CD4-positive, alpha-beta T cell treated with Interleukin-17A for 1 hour (primary cell): Measurements from ENCODE around the gene GOLGA7B.
A peak's percentile ranks its signal among the peaks of the same experiment; 100 is the strongest.

Source experiments
- DNase-seq: peaks from one replicate; pipeline ENCODE4 v3.0.0-alpha.2; 2020

The GOLGA7B gene

DNA sequence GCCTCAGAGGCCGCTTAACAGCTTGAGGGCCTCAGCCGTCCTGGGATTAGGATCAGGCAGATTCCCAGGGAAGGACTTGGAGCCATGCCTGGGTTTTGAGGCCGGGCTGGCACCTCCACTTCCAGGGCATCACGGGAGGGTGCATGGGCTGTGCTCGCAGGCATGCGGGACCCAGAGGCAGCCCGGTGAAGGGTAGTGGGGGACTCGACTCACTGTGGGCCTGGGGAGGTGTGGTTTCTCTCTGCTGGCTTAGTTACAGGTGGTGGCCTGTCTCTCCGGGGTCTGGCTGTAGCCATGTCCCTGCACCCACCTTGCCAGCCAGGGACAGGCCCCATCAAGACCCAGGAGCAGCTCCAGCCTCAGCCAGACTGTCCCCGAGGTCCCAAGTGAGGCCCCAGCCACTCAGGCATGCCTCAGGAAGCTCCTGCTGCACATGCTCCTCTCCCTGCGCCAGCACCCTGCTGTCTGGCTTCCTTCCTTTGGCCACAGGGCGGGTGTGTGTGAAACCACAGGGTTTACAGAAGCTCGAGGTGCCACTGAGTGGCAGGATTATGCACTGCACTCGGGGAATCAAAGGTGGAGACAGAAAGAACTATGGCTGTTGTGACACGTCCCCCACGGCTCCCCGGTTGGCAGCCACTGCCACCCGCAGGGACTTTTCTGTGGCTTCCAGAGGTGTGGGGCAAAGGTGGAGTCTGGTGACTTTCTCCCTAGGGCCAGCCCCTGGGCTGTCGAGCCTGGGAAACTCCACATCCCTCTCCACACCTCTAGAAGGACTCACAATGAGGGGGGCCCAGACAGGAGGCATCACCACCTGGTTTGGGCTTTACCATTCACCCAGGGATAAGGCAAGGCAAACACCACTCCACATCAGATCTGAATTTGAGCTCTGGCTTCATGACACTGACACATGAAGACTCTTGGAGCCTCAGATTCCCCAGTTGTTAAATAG is 19.7 kb downstream of the GOLGA7B start:
- DNase-seq: peak; percentile 88

DNA sequence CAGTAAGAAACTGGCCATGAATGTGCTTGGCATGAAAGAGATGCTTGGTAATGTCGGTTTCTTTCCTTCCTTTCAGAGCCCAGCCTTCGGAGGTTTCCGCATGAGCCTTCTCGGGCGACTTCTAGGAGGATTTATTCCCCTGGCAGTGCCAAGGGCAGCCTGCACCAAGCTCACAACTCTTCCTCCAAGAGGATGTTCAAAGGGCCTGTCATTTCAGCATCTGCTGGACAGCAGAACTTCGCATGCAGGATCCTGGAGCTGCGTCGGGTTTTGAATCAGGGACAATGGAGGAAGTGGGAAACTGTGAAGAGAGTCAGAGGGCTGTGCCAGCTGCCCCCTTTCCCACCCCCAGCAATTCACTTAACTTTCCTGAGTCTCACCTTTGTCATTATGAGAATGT is 21.3 kb downstream of the GOLGA7B start:
- no peak for DNase-seq

DNA sequence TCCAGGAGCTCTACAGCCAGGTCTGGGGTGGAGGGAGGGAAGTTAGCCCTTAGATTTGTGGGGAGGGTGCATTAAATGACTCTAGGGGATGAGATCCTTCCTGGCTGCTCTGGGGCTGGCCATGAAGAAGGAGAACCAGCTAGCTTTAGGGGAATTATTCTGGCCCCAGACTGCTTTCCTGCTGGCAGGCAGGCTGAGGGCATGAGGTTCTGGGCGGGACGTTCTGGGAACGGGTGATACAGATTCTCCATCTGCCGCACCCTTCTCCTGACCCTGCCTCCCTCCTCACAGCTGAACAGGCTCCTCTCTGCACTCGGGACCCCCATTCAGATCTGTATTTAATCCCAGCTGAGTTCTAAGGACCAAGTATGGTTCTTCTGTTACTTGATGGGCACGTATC is 23.9 kb downstream of the GOLGA7B start:
- DNase-seq: no peak

DNA sequence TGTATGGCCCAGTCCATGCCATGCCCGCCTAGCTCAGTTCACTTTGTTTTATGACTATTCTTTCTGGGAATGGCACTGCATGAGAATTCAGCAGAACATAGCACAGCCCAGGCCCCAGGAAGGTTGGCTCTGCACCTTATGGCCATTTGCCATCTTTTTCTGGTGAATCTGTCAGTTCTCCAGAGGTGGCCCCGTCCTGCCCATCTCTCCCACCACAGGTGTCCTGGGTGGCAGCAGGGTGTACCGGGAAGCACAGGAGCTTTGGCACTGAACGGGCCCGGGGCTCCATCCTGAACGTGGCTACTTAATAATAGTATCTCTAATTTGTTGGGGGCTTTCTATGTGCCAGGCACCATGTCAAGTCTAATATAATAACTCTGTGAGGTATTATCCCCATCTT is 24.7 kb downstream of the GOLGA7B start:
- DNase-seq: no peak

DNA sequence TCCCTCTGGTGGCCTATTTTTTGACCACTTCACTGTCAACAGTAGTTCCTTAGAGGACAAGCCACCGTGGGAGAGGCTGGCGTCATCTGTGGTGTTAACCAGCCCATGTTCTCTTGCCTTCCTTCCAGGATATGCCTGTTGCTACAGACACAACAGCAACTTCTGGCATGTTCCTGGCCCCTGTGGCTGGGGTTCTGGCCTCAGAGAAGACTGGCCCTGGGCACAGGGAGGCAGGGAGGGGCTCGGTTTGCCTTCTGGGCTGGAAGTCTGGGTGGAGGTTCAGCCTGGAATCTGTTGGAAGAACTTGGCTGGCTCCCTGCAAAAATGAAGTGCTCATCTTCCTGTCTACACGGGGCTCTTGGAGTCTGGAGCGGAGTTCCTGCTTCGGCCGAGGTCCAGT is 25.7 kb downstream of the GOLGA7B start:
- DNase-seq: no peak

DNA sequence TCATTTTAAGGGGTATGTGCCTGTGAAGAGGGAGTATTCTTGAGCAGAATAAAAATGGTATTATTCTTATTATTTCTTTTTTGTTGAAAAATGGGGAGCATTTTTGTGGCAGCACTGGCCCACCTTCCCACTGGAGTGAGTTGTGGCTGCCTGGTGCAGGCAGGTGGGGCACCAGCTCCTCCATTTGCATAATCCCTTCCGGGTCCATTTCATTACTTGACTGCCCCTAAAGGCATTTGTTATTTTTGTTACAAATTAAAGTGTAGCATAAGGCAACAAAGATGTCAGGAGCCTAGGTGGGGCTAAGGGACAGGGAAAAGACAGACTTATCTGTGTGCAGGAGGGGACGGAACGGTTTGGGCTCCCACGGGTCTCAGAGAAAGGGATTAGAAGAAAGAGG is 26.8 kb downstream of the GOLGA7B start:
- DNase-seq: no peak

DNA sequence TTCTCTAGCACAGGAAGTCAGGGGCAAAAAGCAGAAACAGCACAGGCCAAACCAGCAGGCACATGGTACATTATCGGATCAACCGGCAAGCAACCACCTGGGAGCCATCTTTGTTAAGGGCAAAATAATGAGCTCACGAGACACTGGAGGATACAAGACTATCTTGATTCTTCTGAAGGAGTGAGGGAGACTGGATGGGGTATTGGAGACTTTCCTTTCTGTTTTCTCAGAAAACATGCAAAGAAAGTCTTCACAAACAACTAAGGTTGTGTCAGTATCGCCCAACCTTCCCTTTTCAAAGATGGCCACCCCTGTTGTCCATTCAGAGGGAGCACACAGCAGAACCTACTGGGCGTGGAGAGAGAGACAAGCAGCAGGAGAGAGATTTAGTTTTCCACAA is 29.6 kb downstream of the GOLGA7B start:
- no peak for DNase-seq

DNA sequence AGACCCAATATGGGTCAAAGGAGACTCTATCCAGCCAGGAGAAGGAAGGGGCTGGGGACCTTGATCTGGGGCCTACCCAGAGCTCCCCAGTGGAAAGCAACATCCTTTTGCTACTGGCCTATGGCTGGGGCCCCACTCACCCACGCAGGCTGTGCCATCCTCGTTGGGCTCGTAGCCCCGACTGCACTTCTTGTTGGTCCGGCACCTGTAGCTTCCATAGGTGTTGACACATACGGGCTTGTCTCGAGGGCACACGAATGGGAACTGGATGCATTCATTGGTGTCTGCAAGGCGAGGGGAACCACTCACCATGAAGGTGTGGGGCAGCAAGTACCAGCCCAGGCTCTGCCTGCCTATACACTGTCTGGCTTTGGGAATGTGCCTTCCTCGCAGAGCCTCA is 30.5 kb downstream of the GOLGA7B start:
- DNase-seq: no peak

- DNase-seq: no peak
These were observed 32.8 kb downstream of the GOLGA7B start for GRCh38 chr10:97882142-97883091.

DNA sequence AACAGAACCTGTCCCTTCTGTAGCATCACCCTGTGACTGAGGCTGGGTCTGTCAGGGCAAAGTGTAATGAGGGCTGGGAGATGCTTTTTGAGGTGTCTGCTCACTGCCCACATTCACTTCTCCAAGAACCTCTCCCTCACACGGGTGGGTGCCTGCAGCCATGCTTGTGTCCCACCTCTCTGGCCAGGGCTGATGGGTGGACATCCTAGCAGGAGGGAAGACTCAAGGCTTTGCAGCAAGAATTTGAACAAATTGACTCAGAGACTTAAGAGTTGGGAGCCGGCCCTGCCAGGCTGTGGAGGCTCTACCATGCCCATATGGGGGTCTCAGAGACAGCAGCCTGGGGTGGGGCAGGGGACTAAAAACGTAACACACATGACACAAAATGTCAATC is 33.4 kb downstream of the GOLGA7B start:
- no peak for DNase-seq

- DNase-seq: no peak
These were observed 36.6 kb downstream of the GOLGA7B start for GRCh38 chr10:97886286-97886685.

DNA sequence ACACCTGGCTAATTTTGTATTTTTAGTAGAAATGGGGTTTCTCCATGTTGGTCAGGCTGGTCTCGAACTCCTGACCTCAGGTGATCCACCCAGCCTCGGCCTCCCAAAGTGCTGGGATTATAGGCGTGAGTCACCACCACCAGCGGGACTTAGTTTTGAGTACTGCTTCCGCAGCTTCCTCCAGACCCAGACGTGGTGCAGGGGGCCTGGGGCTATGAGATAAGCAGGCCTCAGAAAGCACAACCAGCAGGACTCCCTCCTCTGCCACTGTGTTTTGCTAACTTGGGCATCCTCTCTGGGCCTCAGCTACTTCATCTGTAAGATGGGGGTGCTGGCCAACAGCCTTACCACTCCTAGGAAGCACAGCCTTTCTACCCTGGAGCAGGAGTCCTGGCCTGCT is 37.8 kb downstream of the GOLGA7B start:
- DNase-seq: no peak

DNA sequence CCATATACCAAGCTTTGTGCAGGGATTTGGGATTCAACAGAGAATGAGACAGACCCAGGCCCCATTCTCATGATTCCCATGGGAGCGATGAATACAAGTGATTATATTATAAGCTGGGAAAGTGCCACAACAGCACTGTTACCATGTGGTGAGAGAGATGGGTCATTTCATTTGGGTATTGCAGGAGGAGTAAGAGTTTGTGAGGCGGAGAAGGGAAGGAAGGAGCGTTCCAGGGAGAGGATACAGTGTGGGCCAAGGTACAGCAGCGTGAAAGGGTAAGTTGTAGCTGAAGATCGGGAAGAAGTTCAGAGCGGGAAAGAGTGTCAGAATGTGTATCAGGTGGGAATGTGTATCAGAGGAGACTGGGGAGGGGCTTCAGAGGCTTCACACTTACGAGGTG is 38.5 kb downstream of the GOLGA7B start:
- no peak for DNase-seq

GRCh38 chr10:97888641-97889262 is 39.1 kb downstream of the GOLGA7B start:
- no peak for DNase-seq

DNA sequence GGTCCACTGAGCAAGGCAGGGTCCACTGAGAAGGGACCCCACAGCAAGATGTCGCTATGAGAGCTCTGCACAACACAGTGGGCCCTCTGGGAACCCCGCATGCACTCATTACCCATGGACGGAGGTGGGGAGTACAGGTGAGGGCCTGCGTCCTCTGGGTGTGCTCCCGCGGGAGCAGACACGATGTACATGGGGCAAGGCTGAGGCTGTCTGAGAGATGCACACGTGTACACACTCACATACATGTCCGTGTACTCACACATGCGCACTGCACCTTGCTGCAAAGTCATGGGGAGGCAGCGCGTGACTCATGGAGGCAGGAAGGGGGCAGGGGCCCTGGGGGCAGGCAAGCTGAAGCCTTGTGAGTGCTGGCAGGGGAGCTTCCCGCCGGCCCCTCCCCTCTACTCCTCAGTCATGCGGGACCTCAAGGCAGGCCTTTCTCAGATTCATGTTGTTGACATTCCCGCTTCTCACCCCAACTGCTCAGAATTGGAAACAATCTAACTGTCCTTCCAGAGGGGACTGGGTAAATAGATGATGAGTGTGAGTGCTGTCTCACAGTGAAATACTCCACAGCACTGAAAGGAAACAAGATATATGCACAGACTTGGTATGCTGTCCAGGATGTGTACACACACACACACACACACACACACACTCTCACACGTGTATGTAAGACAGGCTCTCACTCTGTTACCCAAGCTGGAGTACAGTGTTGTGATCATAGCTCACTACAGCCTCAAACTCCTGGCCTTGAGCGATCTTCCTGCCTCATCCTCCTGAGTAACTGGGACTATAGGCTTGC is 40.0 kb downstream of the GOLGA7B start:
- DNase-seq: no peak

- no peak for DNase-seq
These were observed 42.0 kb downstream of the GOLGA7B start for GRCh38 chr10:97891497-97892167.

DNA sequence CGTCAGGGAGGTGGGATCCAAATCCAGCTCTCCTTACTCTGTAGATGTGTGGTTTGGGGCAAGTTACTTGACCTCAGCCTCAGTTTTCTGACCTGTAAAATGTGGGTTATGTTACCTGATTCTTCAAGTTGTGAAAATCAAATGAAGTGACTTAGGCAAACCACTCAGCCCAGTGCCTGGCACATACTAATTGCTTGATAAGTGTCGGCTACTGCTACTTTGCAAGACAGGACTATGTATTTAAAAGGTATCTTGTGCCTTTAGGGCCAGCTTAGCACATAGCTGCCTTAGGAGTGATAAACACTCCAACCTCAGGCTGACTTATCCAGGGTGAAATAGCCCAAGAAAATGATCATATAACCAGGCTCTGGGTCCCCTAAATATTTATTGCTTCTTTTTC is 42.9 kb downstream of the GOLGA7B start:
- DNase-seq: no peak

- DNase-seq: no peak
These were observed 43.3 kb downstream of the GOLGA7B start for GRCh38 chr10:97892939-97893338.

DNA sequence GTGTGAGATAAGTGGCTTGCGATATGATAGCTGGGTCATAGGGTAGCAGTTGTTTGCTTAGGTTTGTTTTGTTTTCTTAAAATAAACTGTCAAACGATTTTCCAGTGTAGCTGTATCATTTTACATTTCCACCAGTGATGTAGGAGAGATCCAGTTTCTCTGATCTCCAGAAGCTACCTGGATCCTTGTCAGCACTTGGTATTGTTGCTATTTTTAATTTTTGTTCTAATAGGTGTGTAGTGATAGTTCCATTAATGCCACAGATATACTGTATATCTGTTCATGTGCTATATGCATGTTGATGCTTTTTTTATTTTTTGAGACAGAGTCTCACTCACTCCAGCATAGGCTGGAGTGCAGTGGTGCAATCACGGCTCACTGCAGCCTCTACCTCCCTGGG is 44.4 kb downstream of the GOLGA7B start:
- DNase-seq: no peak

GRCh38 chr10:97895084-97895483 is 45.4 kb downstream of the GOLGA7B start:
- DNase-seq: no peak

DNA sequence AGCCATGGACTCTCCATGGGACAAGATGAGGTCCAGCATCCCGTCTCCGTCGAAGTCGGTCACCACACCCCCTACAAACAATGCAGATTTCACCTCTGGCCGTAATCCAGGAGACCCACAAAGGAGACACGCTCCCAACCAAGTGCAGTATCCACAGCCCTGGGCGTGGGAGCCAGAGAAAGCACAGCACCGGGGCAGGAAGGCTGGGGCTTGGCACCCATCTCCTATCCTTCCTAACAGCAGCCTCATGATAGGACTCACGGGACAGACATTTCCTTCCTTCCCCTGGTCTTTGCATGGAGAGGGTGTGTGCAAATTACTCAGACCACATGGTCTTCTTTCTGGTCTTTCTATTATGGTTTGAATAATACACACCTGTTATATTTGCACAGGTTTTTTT is 46.3 kb downstream of the GOLGA7B start:
- no peak for DNase-seq
